Immature natural killer cell (primary cell): Measurements from ENCODE around the gene OSBPL6. TPM values are rescaled to one million over a fixed set of nuclear protein-coding genes. Genes with fewer than 3 reads are reported as not detected.
"Not testable (repeated sequence)": the region's sequence is repeated elsewhere in the genome, so short reads cannot be mapped to it uniquely, and the experiment has no call there.

Source experiments
- DNase-seq, 3 donors: peaks; one replicate each; pipeline ENCODE4 v3.0.0; 2022; ENCODE audit warnings: mixed read lengths in 1 of 3
- H3K27ac Mint-ChIP-seq, 6 donors: one replicate each; pipeline ENCODE4 v1.8.0; 2020; ENCODE audit warnings: mixed read lengths in 6 of 6, mild to moderate bottlenecking in 5 of 6, inconsistent platforms in 4 of 6, moderate library complexity in 3 of 6
- H3K27me3 Mint-ChIP-seq, 3 donors: one replicate each; pipeline ENCODE4 v1.8.0; 2020 to 2021; ENCODE audit warnings: low read depth in 3 of 3, mild to moderate bottlenecking in 3 of 3, mixed read lengths in 3 of 3, moderate library complexity in 3 of 3, inconsistent platforms in 1 of 3
- H3K36me3 Mint-ChIP-seq, 3 donors: one replicate each; pipeline ENCODE4 v1.8.0; 2020; ENCODE audit warnings: mixed read lengths in 3 of 3, inconsistent platforms in 2 of 3, mild to moderate bottlenecking in 2 of 3
- H3K4me1 Mint-ChIP-seq, 2 donors: one replicate each; pipeline ENCODE4 v1.8.0; 2020; ENCODE audit warnings: inconsistent platforms in 2 of 2, mild to moderate bottlenecking in 2 of 2, mixed read lengths in 2 of 2, moderate library complexity in 1 of 2
- H3K4me3 Mint-ChIP-seq, 5 donors: one replicate each; pipeline ENCODE4 v1.8.0; 2020; ENCODE audit warnings: mild to moderate bottlenecking in 5 of 5, mixed read lengths in 5 of 5, inconsistent platforms in 3 of 5, moderate library complexity in 3 of 5
- H3K9me3 Mint-ChIP-seq, 6 donors: one replicate each; pipeline ENCODE4 v1.8.0; 2020; ENCODE audit warnings: mild to moderate bottlenecking in 6 of 6, mixed read lengths in 6 of 6, inconsistent platforms in 4 of 6, moderate library complexity in 3 of 6
- polyA plus RNA-seq, 3 donors: library from polyadenylated mRNA; unstranded; fragments of 300-500 nt; fragmentation: Illumina TruSeq; gene quantifications; one replicate each; pipeline ENCODE4 v1.2.3, GENCODE V29; 2021

The OSBPL6 gene
- polyA plus RNA-seq, 3 donors from 2014 or later, result not detected

DNA sequence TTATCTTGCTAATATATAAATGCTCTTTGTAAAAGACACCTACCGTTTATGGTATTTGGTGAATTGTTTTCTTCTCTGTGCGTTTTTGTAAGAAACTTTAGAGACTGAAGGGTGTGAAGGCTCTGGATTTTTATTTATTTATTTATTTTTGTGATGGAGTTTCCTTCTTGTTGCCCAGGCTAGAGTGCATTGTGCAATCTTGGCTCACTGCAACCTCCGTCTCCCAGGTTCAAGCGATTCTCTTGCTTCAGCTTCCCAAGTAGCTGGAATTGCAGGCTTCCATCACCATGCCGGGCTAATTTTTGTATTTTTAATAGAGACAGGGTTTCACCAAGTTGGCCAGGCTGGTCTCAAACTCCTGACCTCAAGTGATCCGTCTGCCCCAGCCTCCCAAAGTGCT is 129.0 kb downstream of the OSBPL6 start:
- H3K4me3 Mint-ChIP-seq, DNase-seq, H3K36me3 Mint-ChIP-seq, H3K4me1 Mint-ChIP-seq, H3K27me3 Mint-ChIP-seq, H3K27ac Mint-ChIP-seq, H3K9me3 Mint-ChIP-seq: not testable (repeated sequence)

DNA sequence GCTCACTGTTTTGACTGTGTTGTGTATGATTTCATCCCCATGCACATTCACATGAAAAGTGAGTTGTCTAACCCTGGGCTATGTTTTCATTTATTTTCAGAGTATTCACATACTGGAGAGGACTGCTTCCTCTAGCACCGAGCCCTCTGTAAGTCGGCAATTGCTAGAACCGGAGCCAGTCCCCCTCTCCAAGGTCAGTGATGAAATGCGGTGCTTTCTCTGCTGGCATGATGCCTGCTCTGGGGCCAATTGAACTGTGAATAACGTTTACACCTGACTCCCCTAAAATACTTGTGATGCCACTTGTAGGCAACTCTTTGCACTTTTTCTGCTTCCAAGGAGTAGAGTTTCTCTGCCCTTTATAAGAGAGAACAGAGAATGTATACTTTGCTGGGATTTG is 129.8 kb downstream of the OSBPL6 start:
- no peaks in the 10 kb centered on the region for H3K36me3 Mint-ChIP-seq
- no peak overlapping the region for H3K4me3 Mint-ChIP-seq
- no peaks in the 10 kb centered on the region for H3K4me1 Mint-ChIP-seq
- no peak overlapping the region for H3K27ac Mint-ChIP-seq
- peaks cover 0 to 2% (median 0%) of the 10 kb centered on the region in 3 donors for H3K27me3 Mint-ChIP-seq
- DNase-seq, result no peak
- H3K9me3 Mint-ChIP-seq, result peaks cover 0 to 2% (median 0%) of the 10 kb centered on the region in 6 donors

DNA sequence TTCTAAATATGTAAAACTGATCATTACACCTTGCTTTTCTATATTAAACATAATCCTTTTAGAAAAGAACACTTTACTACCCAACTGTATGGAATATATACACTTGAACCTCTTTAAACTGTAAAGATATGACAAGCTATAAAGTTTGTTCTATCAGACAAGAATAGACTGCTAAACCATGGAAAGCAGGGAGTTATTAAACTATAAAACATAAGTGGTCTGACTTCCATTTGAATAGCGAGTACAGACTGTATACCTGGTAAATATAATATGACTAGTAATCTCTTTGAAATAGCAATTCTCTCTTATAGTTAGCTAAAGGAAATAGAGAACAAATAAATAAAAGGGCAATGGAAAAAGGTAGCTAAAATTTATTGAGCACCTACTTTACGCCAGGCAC is 131.0 kb downstream of the OSBPL6 start:
- peaks cover 0 to 2% (median 0%) of the 10 kb centered on the region in 6 donors for H3K9me3 Mint-ChIP-seq
- no peaks in the 10 kb centered on the region for H3K4me1 Mint-ChIP-seq
- no peak overlapping the region for H3K4me3 Mint-ChIP-seq
- no peak for DNase-seq
- H3K27ac Mint-ChIP-seq, result no peak overlapping the region
- peaks cover 0 to 5% (median 0%) of the 10 kb centered on the region in 3 donors for H3K27me3 Mint-ChIP-seq
- no peaks in the 10 kb centered on the region for H3K36me3 Mint-ChIP-seq

DNA sequence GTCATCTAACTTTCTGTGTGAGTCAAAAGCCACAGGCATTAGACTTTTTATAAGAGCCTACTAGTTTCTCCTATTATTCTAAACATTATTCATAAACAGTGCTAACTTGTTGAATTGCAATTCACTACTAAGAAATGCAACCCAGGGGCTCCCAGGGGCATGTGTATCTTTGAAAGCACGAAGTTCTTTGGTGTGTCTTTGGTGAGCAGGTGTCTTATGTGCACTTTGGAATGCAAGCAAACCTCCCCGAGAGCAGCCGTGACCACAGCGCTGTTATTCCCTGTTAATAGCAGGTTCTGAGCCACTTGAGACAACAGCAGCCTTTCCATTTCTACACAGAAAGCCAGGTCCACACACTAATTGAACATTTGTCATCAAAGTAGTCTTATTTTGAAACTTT is 133.2 kb downstream of the OSBPL6 start:
- Mint-ChIP-seq H3K36me3 (no peaks in the 10 kb centered on the region), H3K27me3 (peaks cover 0 to 6% (median 3%) of the 10 kb centered on the region in 3 donors), H3K4me3 (no peak overlapping the region), H3K9me3 (peaks cover 0 to 2% (median 0%) of the 10 kb centered on the region in 6 donors), H3K4me1 (no peaks in the 10 kb centered on the region), H3K27ac (no peak overlapping the region)
- DNase-seq, result no peak

DNA sequence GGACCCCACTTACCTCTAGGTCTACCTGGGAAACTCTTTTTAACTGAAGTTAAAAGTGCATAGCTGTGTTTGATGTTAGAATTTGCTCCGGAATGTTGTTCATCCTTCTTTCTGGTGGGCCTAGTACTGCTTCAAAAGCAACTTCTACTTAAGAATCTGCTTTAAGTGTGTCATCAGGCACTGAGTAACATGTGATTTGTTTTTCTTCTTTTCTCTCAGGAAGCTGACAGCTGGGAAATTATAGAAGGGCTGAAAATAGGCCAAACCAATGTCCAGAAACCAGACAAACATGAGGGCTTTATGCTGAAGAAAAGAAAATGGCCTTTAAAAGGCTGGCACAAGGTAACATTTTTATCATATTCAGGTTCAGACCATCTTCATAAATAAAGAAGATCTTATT is 133.7 kb downstream of the OSBPL6 start:
- Mint-ChIP-seq H3K4me3 (no peak overlapping the region), H3K4me1 (no peaks in the 10 kb centered on the region), H3K9me3 (peaks cover 0 to 2% (median 0%) of the 10 kb centered on the region in 6 donors), H3K27ac (no peak overlapping the region), H3K36me3 (no peaks in the 10 kb centered on the region), H3K27me3 (peaks cover 0 to 6% (median 3%) of the 10 kb centered on the region in 3 donors)
- no peak for DNase-seq

DNA sequence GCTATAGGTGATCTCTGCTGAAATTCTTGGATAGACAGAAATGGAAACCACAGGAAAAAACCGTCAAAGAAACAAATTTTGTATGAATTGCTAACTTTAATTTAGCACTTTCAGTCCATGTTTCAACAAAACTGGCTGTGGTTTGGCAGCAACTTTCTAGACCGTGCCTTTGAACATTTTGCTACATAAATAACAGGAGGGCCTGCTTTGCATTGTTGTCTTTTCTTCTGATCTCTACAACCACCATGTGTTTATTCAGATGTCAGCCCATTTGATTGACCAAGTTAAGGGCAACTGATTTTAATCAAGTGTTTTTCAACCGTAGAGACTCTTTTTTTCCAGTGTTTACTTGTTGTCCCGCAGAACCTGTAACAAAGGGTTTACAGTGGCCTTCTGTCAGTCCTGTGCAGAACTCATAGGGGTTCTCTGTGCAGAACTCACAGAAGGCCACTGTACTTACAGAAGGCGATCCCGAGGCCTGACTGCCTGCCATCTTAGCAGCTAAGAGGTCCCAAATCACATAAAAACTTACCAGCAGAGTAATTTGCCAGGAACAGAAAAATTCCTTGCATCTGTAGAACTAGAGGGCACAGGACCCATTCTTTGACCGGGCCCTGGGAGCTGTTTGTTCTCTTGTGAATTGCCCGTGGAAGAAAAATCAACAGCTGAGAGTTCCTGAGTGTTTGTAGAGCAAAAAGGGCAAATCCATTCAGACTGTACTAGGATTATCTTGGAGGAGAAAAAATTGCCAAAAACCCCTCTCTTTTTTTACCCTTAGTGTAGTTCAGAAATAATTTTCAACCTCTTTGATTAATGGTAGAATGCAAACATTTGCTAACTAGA is 136.1 kb downstream of the OSBPL6 start:
- DNase-seq, result no peak

DNA sequence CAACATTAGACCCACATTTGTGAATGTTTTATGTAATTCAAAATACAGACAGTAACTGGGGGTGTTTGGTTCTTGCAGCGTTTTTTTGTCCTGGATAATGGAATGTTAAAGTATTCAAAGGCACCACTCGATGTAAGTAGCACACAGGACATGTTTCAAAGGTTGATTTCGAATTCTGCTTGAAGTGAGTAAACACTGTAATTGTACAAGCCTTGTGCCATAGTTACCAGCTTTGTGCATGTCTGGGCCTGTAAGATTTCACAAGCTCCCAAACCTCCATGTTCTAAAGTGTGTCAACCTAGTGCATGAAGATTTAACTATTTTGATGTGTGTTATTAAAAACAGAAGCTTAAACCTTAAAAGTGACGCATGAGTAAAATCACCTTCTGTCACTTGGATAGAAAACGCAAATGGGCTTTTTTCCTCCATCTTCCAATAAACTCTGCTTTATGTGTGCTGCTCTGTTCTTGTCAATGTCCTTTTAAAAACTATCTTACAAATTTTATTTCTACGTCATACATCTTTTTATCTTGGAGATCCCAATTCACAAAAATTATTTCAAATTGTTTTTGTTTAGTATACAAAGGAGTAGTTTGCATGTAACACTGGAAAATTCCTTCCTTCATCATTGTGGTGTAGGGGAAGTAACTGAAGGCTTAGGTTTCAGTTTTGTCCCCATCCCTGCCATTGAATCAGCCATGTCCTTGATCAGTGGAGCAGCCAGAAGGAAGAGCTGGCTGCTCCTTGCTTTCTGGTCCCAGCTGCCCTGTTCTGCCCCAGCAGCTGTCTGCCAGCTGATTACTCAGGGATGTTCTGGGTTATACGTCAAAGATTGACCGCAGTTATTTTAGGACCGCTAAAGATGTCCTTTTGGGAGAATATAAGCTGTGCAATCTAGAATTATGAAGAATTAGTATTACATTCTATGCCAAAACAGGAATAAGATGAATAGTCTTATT is 137.4 kb downstream of the OSBPL6 start:
- H3K9me3 Mint-ChIP-seq, result peaks cover 0 to 2% (median 0%) of the 10 kb centered on the region in 6 donors
- no peak overlapping the region for H3K27ac Mint-ChIP-seq
- H3K4me1 Mint-ChIP-seq, result no peaks in the 10 kb centered on the region
- no peak overlapping the region for H3K4me3 Mint-ChIP-seq
- H3K36me3 Mint-ChIP-seq, result no peaks in the 10 kb centered on the region
- H3K27me3 Mint-ChIP-seq, result peaks cover 0 to 8% (median 3%) of the 10 kb centered on the region in 3 donors
- DNase-seq, result no peak

More for the DNA sequence above, 136.1 kb downstream of the OSBPL6 start:
- Mint-ChIP-seq H3K27ac (no peak overlapping the region), H3K9me3 (peaks cover 0 to 2% (median 0%) of the 10 kb centered on the region in 6 donors), H3K27me3 (peaks cover 0 to 3% (median 3%) of the 10 kb centered on the region in 3 donors), H3K4me3 (no peak overlapping the region), H3K36me3 (no peaks in the 10 kb centered on the region), H3K4me1 (no peaks in the 10 kb centered on the region)

DNA sequence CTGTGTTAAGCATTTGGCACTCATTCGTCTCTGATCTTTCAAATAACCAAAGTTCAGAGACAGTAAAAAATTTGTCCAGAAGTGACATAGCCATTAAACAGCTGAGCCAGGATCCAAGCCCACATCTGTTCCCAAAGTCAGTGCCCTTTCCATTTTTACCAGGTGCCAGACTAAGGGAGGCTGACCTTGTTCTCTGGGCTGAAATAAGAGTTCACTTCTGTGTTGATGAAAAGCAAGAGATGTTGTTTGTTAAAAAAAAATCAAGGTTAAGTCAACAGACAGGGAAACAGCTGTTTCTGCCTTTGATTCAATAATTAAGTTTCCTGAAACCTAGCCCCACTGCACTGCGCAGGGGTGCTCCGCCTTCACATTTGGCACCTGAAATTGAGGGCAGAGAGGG is 139.5 kb downstream of the OSBPL6 start:
- Mint-ChIP-seq H3K27me3 (peaks cover 0 to 8% (median 3%) of the 10 kb centered on the region in 3 donors), H3K36me3 (no peaks in the 10 kb centered on the region), H3K27ac (no peak overlapping the region), H3K9me3 (peaks cover 0 to 4% (median 0%) of the 10 kb centered on the region in 6 donors), H3K4me1 (no peaks in the 10 kb centered on the region), H3K4me3 (no peak overlapping the region)
- no peak for DNase-seq

DNA sequence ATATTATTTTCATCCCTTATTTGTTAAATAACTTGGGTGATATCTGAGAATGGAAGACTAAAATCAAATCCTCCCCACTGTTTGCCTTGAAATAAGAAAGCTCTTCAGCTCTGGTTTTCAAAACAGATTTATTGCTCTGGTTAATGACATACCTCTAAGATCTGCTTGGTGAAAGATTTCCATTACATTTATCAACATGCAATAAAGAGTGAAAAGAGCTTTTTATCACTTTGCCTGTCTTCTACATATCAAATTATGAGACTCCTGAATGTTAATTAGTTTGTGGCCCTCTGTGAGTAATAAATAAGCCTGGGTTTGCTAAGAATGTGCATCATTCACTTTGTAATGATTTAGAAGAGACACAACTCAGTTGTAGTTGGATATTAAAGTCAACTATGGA is 140.9 kb downstream of the OSBPL6 start:
- DNase-seq, result no peak
- no peaks in the 10 kb centered on the region for H3K36me3 Mint-ChIP-seq
- H3K27ac Mint-ChIP-seq, result no peak overlapping the region
- H3K27me3 Mint-ChIP-seq, result peaks cover 0 to 6% (median 3%) of the 10 kb centered on the region in 3 donors
- H3K4me1 Mint-ChIP-seq, result no peaks in the 10 kb centered on the region
- no peak overlapping the region for H3K4me3 Mint-ChIP-seq
- H3K9me3 Mint-ChIP-seq, result peaks cover 0 to 6% (median 0%) of the 10 kb centered on the region in 6 donors

DNA sequence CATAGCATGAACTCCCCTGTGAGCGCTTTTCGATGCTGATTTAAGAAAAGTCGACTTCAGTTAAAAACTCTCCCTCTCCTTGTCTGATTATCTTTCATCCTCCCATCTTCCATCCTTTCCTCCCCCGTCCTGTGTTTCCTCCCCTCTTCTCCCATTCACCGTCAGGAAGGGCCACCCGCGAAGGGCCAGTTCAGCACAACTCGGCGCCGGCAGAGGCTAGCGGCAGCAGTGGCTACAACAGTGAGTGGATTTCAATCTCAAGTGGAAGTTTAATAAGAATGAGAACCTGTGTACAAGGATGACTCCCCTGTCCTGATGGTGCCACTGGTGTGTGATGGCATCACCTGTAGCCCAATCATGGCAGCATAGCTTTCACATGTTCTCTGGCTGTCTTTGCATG is 149.8 kb downstream of the OSBPL6 start:
- no peak for DNase-seq
- Mint-ChIP-seq H3K4me1 (no peaks in the 10 kb centered on the region), H3K4me3 (no peak overlapping the region), H3K9me3 (peaks cover 0 to 2% (median 0%) of the 10 kb centered on the region in 6 donors), H3K36me3 (no peaks in the 10 kb centered on the region), H3K27ac (no peak overlapping the region), H3K27me3 (peaks cover 0 to 10% (median 3%) of the 10 kb centered on the region in 3 donors)

DNA sequence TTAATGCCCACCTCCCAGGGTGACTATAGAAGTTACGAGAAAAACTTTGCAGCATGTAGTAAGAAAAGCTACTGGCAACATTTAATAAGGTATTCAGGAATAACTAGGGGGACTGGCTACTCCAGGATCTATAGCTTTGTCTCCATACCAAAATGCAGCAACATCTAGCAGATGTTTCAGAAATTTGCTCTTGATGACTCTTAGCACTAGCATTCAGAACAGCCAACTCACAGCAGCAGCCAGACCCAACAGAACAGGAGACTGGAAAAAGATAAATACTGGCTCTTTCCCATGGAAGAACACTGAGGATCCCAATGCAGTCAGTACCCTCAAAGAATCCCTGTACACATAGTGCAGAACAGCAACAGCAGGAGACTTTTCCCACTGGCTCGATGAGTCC is 151.6 kb downstream of the OSBPL6 start:
- H3K9me3 Mint-ChIP-seq, result no peaks in the 10 kb centered on the region
- H3K36me3 Mint-ChIP-seq, result no peaks in the 10 kb centered on the region
- no peak overlapping the region for H3K4me3 Mint-ChIP-seq
- H3K4me1 Mint-ChIP-seq, result no peaks in the 10 kb centered on the region
- no peak for DNase-seq
- H3K27me3 Mint-ChIP-seq, result peaks cover 0 to 10% (median 3%) of the 10 kb centered on the region in 3 donors
- no peak overlapping the region for H3K27ac Mint-ChIP-seq

DNA sequence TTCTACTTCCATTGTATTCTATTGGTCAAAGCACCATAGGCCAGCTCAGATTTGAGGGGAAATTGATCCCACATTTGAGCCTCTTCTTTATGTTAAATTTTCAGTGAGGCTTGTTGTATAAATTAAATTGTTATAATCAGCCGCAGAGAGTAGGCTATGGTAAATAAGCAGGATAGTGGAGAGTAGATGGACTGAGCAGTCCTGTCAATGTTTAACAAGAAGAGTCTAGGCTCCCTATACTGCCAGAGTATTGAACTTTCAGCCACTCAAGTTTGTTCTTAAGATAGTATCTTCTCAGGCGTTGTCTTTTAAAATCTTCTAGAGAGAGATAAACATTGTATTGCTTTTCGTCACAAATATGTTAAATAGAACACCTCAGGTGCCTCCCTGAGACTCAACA is 155.7 kb downstream of the OSBPL6 start:
- H3K27ac Mint-ChIP-seq, result no peak overlapping the region
- no peaks in the 10 kb centered on the region for H3K36me3 Mint-ChIP-seq
- H3K27me3 Mint-ChIP-seq, result peaks cover 6 to 12% (median 6%) of the 10 kb centered on the region in 3 donors
- peaks cover 0 to 3% (median 0%) of the 10 kb centered on the region in 6 donors for H3K9me3 Mint-ChIP-seq
- no peak overlapping the region for H3K4me3 Mint-ChIP-seq
- no peaks in the 10 kb centered on the region for H3K4me1 Mint-ChIP-seq
- no peak for DNase-seq

DNA sequence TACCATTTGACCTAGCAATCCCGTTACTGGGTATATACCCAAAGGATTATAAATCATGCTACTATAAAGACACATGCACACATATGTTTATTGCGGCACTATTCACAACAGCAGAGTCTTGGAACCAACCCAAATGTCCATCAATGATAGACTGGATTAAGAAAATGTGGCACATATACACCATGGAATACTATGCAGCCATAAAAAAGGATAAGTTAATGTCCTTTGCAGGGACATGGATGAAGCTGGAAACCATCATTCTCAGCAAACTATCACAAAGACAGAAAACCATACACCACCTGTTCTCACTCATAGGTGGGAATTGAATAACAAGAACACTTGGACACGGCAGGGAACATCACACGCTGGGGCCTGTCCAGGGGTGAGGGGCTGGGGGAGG is 163.4 kb downstream of the OSBPL6 start:
- not testable (repeated sequence) for H3K27me3 Mint-ChIP-seq, H3K4me3 Mint-ChIP-seq, H3K4me1 Mint-ChIP-seq, DNase-seq, H3K36me3 Mint-ChIP-seq, H3K27ac Mint-ChIP-seq
- H3K9me3 Mint-ChIP-seq, result peaks cover 0 to 17% (median 1%) of the 10 kb centered on the region in 6 donors
